Esophagus squamous epithelium (tissue), 4 donors: ENCODE measurements around the gene ZNF750.

Experiments
- POLR2A ChIP-seq, 4 donors: fragments of 450-650 bp; IDR thresholded peaks; one replicate each; pipeline ENCODE4 v1.6.1; 2017; ENCODE audit warnings: antibody characterized with exemption in 4 of 4, mild to moderate bottlenecking in 4 of 4, moderate library complexity in 3 of 4
- TF ChIP-seq, protein P1 (sequence below), 6 experiments: fragments of 450-650 bp in 4 of 6; fragments of 200-600 bp in 2 of 6; sonication (generic) in 2 of 6; IDR thresholded peaks; one replicate each; pipeline ENCODE4 v1.5.1; 2016 to 2019; ENCODE audit warnings: antibody characterized with exemption in 6 of 6, mild to moderate bottlenecking in 4 of 6, moderate library complexity in 4 of 6

DNA sequence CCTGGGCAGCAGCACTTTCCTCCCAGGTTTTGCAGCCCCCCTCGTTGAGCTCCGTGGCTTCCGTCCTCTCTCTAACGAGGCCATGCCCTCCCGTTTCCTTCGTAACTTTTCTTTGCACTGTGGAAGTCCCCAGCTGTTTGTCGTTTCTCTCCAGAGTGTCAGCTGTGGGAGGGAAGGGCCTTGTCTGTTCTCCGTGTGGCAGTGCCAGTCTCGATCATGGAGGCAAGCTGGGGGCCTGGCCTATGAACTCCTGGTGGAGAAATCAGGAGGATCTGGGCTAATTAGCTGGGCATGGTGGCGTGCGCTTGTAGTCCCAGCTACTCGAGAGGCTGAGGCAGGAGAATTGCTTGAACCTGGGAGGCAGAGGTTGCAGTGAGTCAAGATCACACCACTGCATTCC, 59.6 kb downstream of the ZNF750 start:
- TF ChIP-seq, protein P1, sequence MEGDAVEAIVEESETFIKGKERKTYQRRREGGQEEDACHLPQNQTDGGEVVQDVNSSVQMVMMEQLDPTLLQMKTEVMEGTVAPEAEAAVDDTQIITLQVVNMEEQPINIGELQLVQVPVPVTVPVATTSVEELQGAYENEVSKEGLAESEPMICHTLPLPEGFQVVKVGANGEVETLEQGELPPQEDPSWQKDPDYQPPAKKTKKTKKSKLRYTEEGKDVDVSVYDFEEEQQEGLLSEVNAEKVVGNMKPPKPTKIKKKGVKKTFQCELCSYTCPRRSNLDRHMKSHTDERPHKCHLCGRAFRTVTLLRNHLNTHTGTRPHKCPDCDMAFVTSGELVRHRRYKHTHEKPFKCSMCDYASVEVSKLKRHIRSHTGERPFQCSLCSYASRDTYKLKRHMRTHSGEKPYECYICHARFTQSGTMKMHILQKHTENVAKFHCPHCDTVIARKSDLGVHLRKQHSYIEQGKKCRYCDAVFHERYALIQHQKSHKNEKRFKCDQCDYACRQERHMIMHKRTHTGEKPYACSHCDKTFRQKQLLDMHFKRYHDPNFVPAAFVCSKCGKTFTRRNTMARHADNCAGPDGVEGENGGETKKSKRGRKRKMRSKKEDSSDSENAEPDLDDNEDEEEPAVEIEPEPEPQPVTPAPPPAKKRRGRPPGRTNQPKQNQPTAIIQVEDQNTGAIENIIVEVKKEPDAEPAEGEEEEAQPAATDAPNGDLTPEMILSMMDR (IDR thresholded peaks at IDR 0.05): no peak
- no peak for TF ChIP-seq POLR2A (IDR thresholded peaks at IDR 0.05)
